ENCODE results near the gene MARS1.
"Not testable (repeated sequence)": the region's sequence is repeated elsewhere in the genome, so short reads cannot be mapped to it uniquely, and the experiment has no call there.

MARS1 gene

GRCh38 chr12:57473886-57474285 lies 14.0 kb upstream of the MARS1 start:
- no peak for DNase-seq

DNA sequence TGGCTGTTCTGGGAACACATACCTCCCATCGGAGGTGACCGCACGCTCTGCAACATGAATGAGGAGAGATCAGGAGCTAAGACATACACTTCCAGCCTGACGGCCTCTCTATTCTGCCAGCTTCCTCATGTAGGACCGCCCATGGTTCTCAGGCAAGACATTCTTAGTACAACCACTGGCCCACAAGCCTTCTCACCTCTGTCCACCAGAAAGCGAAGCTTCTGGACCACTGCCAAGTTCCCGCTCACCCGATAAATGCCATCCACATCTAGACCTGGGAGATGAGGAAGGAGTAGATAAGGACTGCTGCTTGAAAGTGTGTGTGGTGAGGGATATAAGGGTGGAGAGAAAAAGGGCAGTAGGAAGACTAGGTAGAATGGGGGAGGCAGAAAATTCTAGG lies 13.4 kb upstream of the MARS1 start:
- DNase-seq: no peak

DNA sequence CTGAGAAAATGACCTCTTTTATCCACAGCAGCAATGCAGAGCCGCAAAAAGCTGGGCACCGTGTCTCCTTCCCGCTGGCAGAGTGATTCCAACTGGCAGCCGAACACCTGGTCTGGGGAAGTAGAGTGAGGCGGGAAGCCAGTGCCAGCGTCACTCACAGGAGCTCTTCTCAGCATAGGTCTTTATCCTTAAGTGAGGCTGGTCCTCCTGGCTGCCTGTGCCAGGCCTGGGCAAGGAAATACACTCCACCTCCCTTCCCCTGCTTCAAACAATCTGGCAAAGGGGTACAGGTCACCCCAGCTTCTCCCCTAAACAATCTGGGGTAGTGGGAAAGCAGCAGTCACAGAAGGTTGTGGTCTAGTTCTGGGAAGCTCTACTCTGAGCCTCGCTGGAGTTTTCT lies 13.0 kb upstream of the MARS1 start:
- DNase-seq: no peak

- DNase-seq: no peak
These were observed 12.4 kb upstream of the MARS1 start for GRCh38 chr12:57475271-57476161.

DNA sequence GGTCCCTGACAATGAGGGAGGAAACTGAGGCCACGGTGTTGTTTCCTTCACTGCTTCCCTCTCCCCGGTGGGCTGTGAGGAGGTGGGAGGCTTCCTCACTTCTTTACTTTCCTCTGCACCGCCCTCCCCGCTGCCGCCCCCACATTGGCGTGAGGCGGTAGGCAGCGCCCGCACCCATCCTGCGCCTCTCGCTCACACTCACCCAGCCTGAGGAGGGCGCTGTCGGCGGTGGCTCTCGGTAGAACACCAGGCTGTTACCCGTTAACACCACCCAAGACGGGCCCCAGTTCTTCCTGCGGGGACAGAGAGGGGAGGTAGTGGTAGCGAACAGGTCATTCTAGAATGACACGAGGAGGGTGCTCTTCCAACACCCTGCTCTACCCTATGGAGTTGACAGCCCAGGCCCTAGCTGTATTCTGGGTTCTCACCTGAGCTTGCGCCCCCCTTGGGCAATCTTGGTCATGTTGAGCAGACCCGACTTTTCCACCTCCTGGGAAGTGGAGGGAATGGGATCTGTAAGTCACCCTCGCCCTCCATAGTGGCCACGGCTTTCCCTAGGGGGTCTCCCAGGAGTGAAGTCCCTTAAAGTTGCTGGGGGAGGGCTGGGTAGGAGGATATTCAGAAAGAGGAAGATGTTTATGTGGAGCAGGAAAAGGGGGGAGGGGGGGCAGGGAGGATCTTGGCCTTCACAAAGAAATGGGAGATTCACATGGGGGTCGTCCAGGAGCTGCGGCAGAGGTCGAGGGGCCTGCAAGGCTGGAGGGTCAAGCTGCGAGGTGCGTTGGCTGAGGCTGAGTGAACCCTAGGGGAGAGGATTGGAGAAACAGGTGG lies 11.5 kb upstream of the MARS1 start:
- DNase-seq: no peak

DNA sequence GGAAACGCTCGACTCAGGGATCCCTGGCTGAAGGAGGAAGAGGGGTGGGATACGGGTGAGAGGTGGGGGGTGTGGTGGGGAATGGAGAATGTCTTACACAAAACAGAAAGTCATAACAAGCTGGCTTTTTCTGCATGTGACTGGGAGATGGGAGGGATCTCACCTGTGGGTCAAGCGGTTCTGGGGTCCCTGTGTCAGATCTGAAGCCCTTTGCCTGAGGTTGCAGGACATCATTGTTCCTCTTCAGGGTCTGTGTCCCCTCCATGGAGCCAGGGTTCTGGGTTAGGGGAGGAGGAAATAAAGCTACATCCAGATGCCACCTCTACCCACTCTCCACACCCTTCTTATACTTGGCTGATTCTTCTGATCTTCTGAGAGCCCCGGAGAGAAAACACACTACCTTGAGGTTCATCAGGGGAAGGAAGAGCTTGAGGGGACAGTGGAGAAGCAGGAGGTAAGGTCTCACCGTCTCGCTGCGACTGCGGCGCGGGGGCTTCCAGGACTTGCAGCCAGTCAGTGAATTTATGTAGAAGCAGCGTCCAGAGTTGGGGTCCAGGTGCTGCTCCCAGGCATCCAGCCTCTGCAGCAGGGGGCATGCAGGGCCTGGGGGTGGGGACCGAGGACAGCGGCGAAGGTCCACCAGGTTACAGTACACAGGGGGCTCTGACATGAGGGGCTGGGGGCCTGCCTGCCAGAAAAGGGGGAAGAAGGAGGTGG lies 10.7 kb upstream of the MARS1 start:
- no peak for DNase-seq

- DNase-seq: no peak
These were observed 9.9 kb upstream of the MARS1 start for GRCh38 chr12:57477710-57478681.

DNA sequence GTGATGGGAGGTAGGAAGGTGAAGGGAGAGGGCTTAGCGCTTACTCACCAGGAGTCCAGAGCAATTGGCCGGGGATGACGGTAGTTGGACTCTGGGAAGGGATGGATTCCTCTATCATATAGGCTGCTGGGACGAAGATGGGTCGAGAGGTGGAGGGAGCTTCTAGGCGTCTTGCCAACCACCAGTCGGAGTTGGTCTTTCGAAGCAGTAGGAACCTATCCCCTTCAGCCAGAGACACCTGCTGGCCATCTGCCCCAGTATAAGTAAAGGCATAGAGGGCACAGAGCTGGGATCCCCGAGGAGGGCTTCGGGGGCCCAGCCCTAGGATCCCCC lies 8.9 kb upstream of the MARS1 start:
- no peak for DNase-seq

DNA sequence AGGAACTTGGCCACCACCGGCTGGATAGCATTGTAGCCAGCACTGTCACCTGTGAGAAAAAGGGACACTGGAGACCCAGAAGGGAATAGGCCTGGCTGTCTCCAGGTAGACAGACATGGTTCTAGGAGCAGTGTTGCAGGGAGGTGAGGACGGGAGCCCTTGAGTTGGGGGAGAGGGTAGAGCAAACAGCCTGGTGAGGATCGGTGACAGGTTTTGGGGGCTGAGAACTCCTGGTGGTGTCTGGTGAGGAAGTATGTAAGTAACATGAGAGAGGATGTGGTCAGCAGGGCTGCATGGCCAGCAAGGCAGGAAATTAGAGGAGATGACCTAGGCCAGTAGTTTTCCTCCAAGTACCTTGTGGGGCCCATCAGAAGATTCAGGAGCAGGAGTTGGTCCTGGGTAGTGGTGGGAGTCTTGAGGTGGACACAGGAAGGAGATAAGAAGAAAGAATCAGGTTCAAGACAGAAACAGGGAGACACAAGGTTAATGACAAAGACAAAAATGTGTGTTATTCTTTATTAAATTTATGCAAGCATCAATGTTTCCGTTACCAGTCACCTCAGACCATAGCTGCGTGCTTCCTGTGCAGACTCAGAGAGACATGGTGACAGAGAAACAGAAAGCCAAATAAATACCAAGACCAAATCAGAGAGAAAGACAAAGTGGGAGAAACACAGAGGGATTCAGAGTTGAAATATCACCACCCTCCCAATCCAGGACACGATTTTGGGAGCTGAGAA lies 8.3 kb upstream of the MARS1 start, which contains the start of gene ARHGAP9:
Gene ARHGAP9, minus strand, starts transcription at position 491 of the 740 bp plus-strand sequence. Its CDS starts 460 bp downstream, at position 31.
- DNase-seq: no peak

GRCh38 chr12:57481671-57482070 lies 6.2 kb upstream of the MARS1 start:
- DNase-seq: no peak

- no peak for DNase-seq
These were observed 4.4 kb upstream of the MARS1 start for GRCh38 chr12:57483466-57483865.

GRCh38 chr12:57485695-57486094 lies 2.2 kb upstream of the MARS1 start:
- DNase-seq: no peak

DNA sequence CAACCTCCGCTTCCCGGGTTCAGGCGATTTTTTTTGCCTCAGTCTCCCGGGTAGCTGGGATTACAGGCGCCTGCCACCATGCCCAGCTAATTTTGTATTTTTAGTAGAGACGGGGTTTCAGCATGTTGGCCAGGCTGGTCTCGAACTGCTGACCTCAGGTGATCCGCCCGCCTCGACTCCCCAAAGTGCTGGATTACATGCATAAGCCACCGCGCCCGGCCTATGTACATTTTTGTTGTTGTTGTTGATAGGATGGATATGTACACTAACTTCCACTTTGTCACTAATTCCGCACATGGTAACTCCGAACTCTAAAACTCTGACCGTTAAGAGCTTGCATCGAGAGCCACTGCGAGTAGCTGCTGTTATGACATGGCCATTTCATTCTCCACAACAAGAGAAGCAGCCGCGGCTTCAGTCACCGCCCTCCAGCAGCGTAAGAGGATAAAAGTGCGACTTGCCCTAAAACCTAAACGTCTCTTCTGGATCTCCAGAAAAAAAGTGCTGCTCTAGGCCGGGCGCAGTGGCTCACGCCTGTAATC lies 742 bp upstream of the MARS1 start:
- no peak for DNase-seq

- DNase-seq: no peak
These were observed 711 bp downstream of the MARS1 start for GRCh38 chr12:57488402-57489156.

GRCh38 chr12:57489157-57489641 lies 1.3 kb downstream of the MARS1 start:
- DNase-seq: no peak

GRCh38 chr12:57490126-57490525 lies 2.3 kb downstream of the MARS1 start:
- no peak for DNase-seq

DNA sequence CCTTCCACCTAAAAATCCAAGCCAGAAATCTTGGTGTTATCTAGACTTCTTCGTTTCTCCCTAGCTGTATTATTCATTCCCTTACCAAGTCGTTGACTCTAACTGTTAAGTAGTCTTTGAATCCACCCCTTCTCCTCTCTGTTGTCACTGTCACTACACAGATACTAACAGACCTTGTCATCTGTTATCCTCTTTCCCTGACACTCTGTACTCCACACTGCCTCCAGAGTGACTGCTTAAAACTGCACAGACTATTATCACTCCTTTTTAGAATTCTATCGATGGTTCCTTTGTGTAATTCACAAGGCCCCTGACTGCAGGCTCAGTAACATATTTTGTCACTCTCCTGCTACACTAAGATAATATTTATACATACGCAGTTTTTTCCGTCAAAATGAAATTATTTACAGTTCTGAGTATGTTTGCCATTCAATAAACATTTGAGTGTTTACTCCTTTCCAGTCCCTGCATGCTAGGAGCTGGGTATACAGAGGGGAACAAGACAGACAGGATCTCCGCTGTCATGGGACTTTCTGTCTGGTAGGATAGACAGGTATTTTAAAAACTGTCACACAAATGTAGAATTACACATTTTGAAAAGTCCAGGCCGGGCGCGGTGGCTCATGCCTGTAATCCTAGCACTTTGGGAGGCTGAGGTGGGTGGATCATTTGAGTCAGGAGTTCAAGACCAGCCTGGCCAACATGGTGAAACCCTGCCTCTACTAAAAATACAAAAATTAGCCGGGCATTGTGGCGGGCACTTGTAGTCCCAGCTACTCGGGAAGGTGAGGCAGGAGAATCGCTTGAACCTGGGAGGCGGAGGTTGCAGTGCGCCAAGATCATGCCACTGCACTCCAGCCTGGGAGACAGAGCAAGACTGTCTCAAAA lies 3.8 kb downstream of the MARS1 start:
- DNase-seq: no peak

GRCh38 chr12:57495051-57495701 lies 7.3 kb downstream of the MARS1 start:
- not testable (repeated sequence) for DNase-seq

Measured in NCI-H187 (cell line).